ENCODE data around the gene ROMO1. TPM values are rescaled to one million over a fixed set of nuclear protein-coding genes. Genes with fewer than 3 reads are reported as not detected.
"Not testable (repeated sequence)": the region's sequence is repeated elsewhere in the genome, so short reads cannot be mapped to it uniquely, and the experiment has no call there.

Gene ROMO1
- total RNA-seq, 2 donors from 2014 or later: 51.4 to 53.8 TPM

- H3K4me3 Mint-ChIP-seq: no peak overlapping the region
- H3K4me1 Mint-ChIP-seq (ENCODE audit: low read depth): peaks cover 60% of the 10 kb centered on the region
- H3K36me3 Mint-ChIP-seq (ENCODE audit: insufficient read depth in 2 of 2): peaks cover 26 to 69% of the 10 kb centered on the region in 2 donors
- H3K27me3 Mint-ChIP-seq (ENCODE audit: low read depth): no peaks in the 10 kb centered on the region
- ATAC-seq (replicated peaks in 1 of 2): no peak
- peak overlapping the region; percentile 24 for H3K27ac Mint-ChIP-seq
- DNase-seq: no peak
- H3K9me3 Mint-ChIP-seq: no peaks in the 10 kb centered on the region
These were observed 20.5 kb downstream of the ROMO1 start for GRCh38 chr20:35719717-35720116.

- peak overlapping the region; percentile 78 for H3K27ac Mint-ChIP-seq
- no peaks in the 10 kb centered on the region for H3K27me3 Mint-ChIP-seq (ENCODE audit: low read depth)
- H3K9me3 Mint-ChIP-seq: no peaks in the 10 kb centered on the region
- ATAC-seq (replicated peaks in 1 of 2) (peak in 1 of 2 donors; percentile 3), DNase-seq (no peak)
- no peak overlapping the region for H3K4me3 Mint-ChIP-seq
- H3K36me3 Mint-ChIP-seq (ENCODE audit: insufficient read depth in 2 of 2): peaks cover 30 to 71% of the 10 kb centered on the region in 2 donors
- peaks cover 58% of the 10 kb centered on the region for H3K4me1 Mint-ChIP-seq (ENCODE audit: low read depth)
These were observed 21.2 kb downstream of the ROMO1 start for GRCh38 chr20:35720165-35721123.

DNA sequence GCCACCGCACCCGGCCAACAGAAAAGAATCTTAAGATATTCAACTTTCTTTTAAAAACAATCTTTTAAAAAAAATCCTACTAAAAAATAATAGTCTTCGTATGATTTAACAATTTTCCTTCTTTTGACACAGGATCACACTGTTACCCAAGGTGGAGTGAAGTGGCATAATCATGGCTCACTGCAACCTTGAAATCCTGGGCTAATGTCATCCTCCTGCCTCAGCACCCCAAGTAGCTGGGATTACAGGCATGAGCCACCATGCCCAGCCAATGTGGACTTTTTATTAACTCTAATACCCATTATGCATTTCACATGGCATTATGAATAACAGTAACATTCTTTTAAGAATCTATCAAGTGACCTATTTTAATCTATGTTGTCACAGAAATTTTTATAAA lies 22.0 kb downstream of the ROMO1 start:
- Mint-ChIP-seq H3K36me3 (ENCODE audit: insufficient read depth in 2 of 2) (peaks cover 29 to 76% of the 10 kb centered on the region in 2 donors), H3K27ac (peak overlapping the region; percentile 45), H3K4me1 (ENCODE audit: low read depth) (peaks cover 59% of the 10 kb centered on the region), H3K4me3 (no peak overlapping the region), H3K27me3 (ENCODE audit: low read depth) (no peaks in the 10 kb centered on the region), H3K9me3 (no peaks in the 10 kb centered on the region)
- no peak for ATAC-seq (replicated peaks in 1 of 2)
- DNase-seq: no peak

DNA sequence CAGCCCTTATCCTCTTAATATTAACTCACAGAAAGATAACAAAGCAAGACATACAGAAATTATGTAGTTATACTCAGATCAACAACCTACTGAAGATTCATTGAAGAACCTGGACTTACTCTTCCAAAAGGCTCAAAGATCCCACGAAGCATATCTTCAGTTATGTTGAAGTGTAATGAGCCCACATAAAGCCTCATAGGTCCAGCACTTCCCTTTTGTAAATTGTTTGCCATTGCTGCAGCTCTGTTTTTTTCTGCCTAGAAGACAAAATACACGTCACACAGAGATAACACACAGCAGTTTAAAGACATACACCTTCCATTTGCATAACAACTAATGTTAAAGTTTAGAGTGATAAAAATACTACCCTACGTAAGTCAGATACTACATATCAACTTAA lies 22.4 kb downstream of the ROMO1 start:
- Mint-ChIP-seq H3K4me1 (ENCODE audit: low read depth) (peaks cover 61% of the 10 kb centered on the region), H3K9me3 (no peaks in the 10 kb centered on the region), H3K36me3 (ENCODE audit: insufficient read depth in 2 of 2) (peaks cover 31 to 77% of the 10 kb centered on the region in 2 donors), H3K27ac (peak overlapping the region; percentile 45), H3K4me3 (peak overlapping the region in 1 of 2 donors; percentile 5), H3K27me3 (ENCODE audit: low read depth) (no peaks in the 10 kb centered on the region)
- DNase-seq (no peak), ATAC-seq (replicated peaks in 1 of 2) (no peak)

- ATAC-seq (replicated peaks in 1 of 2): peak in 1 of 2 donors; percentile 6
- Mint-ChIP-seq H3K36me3 (ENCODE audit: insufficient read depth in 2 of 2) (peaks cover 32 to 71% of the 10 kb centered on the region in 2 donors), H3K4me1 (ENCODE audit: low read depth) (peaks cover 53% of the 10 kb centered on the region), H3K4me3 (peak overlapping the region in 1 of 2 donors; percentile 54), H3K27ac (peak overlapping the region; percentile 88)
- not testable (repeated sequence) for DNase-seq; H3K27me3 Mint-ChIP-seq (ENCODE audit: low read depth); H3K9me3 Mint-ChIP-seq
These were observed 24.1 kb downstream of the ROMO1 start for GRCh38 chr20:35723275-35723639.

GRCh38 chr20:35723652-35724320 lies 24.6 kb downstream of the ROMO1 start:
- ATAC-seq (replicated peaks in 1 of 2): peak in 1 of 2 donors; percentile 1
- DNase-seq; H3K9me3 Mint-ChIP-seq; H3K27me3 Mint-ChIP-seq (ENCODE audit: low read depth): not testable (repeated sequence)
- peak overlapping the region in 1 of 2 donors; percentile 31 for H3K4me3 Mint-ChIP-seq
- H3K4me1 Mint-ChIP-seq (ENCODE audit: low read depth): peaks cover 52% of the 10 kb centered on the region
- H3K27ac Mint-ChIP-seq: peak overlapping the region; percentile 88
- peaks cover 32 to 73% of the 10 kb centered on the region in 2 donors for H3K36me3 Mint-ChIP-seq (ENCODE audit: insufficient read depth in 2 of 2)

GRCh38 chr20:35724321-35725230 lies 25.4 kb downstream of the ROMO1 start:
- H3K4me3 Mint-ChIP-seq: peak overlapping the region in 1 of 2 donors; percentile 31
- H3K4me1 Mint-ChIP-seq (ENCODE audit: low read depth): peaks cover 56% of the 10 kb centered on the region
- no peak for ATAC-seq (replicated peaks in 1 of 2)
- H3K9me3 Mint-ChIP-seq: no peaks in the 10 kb centered on the region
- DNase-seq: no peak
- H3K27ac Mint-ChIP-seq: peak overlapping the region; percentile 22
- H3K27me3 Mint-ChIP-seq (ENCODE audit: low read depth): no peaks in the 10 kb centered on the region
- H3K36me3 Mint-ChIP-seq (ENCODE audit: insufficient read depth in 2 of 2): peaks cover 30 to 75% of the 10 kb centered on the region in 2 donors

DNA sequence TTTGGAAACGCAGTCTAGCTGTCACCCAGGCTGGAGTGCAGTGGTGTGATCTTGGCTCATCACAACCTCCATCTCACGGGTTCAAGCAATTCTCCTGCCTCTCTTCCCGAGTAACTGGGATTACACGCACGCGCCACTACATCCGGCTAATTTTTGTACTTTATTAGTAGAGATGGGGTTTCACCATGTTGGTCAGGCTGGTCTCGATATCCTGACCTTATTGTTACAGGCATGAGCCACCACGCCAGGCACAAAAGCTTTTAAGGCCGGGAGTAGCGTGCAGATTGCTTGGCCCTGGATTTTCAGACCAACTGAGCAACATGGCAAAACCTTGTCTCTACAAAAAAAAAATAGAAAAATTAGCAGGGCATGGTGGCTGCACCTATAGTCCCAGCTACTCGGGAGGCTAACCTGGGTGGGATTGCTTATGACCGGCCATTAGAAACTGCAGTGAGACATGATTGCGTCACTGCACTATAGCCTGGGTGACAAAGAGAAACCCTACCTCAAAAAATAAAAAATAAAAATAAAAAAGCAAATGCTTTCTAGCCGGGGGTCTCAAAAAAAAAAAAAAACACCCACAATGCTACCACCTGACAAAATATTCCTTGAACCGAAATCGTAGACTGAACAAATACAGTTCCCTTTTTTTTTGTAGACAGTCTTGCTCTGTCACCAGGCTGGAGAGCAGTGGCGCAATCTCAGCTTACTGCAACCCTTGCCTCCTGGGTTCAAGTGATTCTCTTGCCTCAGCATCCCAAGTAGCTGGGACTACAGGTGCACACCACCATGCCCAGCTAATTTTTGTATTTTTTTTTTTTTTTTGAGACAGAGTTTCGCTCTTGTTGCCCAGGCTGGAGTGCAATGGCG lies 27.9 kb downstream of the ROMO1 start:
- Mint-ChIP-seq H3K4me1 (ENCODE audit: low read depth) (peaks cover 59% of the 10 kb centered on the region), H3K27me3 (ENCODE audit: low read depth) (no peaks in the 10 kb centered on the region), H3K27ac (no peak overlapping the region), H3K36me3 (ENCODE audit: insufficient read depth in 2 of 2) (peaks cover 26 to 76% of the 10 kb centered on the region in 2 donors), H3K4me3 (no peak overlapping the region), H3K9me3 (no peaks in the 10 kb centered on the region)
- no peak for DNase-seq
- ATAC-seq (replicated peaks in 1 of 2): no peak

DNA sequence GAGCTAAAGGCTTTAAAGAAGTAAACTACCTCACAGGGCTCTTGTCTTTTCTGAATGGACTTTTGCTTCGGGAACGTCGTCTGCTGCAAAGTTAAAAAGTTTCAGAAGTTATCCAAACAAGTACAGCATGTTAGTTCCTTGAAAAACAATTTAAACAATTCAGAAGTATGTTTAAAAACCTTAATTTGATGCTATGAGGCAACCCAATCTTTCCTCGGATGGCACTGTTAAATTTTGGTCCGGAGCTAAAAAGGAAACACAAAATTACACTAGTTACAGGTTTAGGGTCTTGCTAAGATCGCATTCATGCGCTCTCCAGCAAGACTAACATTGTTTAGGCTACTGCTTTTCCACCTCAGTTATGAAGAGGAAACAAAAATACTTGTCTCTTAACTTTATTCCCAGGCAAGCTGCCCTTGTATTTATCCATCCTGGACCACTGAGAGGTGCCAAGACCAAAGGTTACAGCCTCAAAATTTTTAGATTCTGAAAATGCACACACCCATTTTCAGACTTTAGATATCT lies 30.1 kb downstream of the ROMO1 start:
- Mint-ChIP-seq H3K9me3 (no peaks in the 10 kb centered on the region), H3K4me1 (ENCODE audit: low read depth) (peaks cover 60% of the 10 kb centered on the region), H3K4me3 (no peak overlapping the region), H3K27ac (no peak overlapping the region), H3K36me3 (ENCODE audit: insufficient read depth in 2 of 2) (peaks cover 17 to 81% of the 10 kb centered on the region in 2 donors), H3K27me3 (ENCODE audit: low read depth) (no peaks in the 10 kb centered on the region)
- no peak for DNase-seq
- no peak for ATAC-seq (replicated peaks in 1 of 2)

DNA sequence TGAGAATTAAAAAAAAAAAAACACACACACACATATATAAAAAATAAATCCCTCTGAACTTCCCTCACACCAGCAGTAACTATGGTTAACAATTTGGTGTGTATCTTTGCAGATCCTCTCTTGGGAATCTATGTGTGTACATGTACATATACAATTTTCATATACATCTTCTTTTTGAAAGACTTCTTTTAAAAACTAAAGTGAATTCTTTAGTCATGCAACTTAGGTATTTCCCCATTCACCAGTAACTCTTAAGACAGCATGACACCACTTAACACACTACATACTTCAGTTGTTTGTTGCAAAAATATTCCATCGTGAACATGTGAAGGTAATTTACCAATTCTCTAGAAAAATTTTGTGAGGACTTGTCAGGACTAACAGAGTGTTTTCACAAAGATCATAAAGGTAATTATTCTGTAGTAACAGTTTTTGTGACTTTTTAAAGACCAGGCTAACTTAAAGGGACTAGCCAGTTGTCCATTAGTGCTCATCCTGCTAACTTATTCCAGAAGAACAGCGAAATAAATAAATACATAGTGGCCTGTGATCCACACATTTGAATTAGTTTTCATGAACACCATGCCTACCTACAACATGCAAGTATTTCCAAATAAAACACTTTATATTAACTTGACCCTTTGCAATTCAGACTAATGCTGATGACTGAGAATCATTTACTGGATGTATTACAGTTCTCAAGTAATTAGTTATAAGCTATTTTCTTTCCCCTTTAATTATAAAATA lies 30.8 kb downstream of the ROMO1 start:
- no peak for ATAC-seq (replicated peaks in 1 of 2)
- Mint-ChIP-seq H3K4me3 (peak overlapping the region in 1 of 2 donors; percentile 27), H3K27ac (peak overlapping the region; percentile 74), H3K27me3 (ENCODE audit: low read depth) (no peaks in the 10 kb centered on the region), H3K9me3 (no peaks in the 10 kb centered on the region), H3K4me1 (ENCODE audit: low read depth) (peaks cover 66% of the 10 kb centered on the region), H3K36me3 (ENCODE audit: insufficient read depth in 2 of 2) (peaks cover 15 to 82% of the 10 kb centered on the region in 2 donors)
- DNase-seq: no peak
